DMS153 treated with DMSO at 0.1 percent for 48 hours (cell line): ENCODE results near the gene PLBD1.

Experiments used
- DNase-seq: peaks from one replicate; lab custom pipeline; 2025; ENCODE audit not compliant: unreplicated experiment; lab: John Stamatoyannopoulos, UW

Gene PLBD1

GRCh38 chr12:14510574-14510973 is 57.1 kb downstream of the PLBD1 start:
- no peak for DNase-seq

GRCh38 chr12:14505626-14506596 is 61.8 kb downstream of the PLBD1 start:
- DNase-seq: no peak

- no peak for DNase-seq
These were observed 72.4 kb downstream of the PLBD1 start for GRCh38 chr12:14495326-14495725.

- DNase-seq: no peak
These were observed 84.8 kb downstream of the PLBD1 start for GRCh38 chr12:14482886-14483285.

GRCh38 chr12:14482361-14482760 is 85.3 kb downstream of the PLBD1 start:
- DNase-seq: no peak

GRCh38 chr12:14481201-14481600 is 86.5 kb downstream of the PLBD1 start:
- no peak for DNase-seq

- no peak for DNase-seq
These were observed 88.7 kb downstream of the PLBD1 start for GRCh38 chr12:14479004-14479403.

- no peak for DNase-seq
These were observed 93.9 kb downstream of the PLBD1 start for GRCh38 chr12:14473707-14474287.

GRCh38 chr12:14471497-14471896 is 96.2 kb downstream of the PLBD1 start:
- no peak for DNase-seq

- DNase-seq: no peak
These were observed 107.4 kb downstream of the PLBD1 start for GRCh38 chr12:14460212-14460841.

GRCh38 chr12:14454098-14454907 is 113.4 kb downstream of the PLBD1 start:
- DNase-seq: peak; percentile 10
